Metanephros (tissue), 2 donors: ENCODE data around the gene TLN1. TPM values are rescaled to one million over a fixed set of nuclear protein-coding genes. Genes with fewer than 3 reads are reported as not detected.

ENCODE experiments used
- small RNA-seq: library from RNA; depleted of rRNA; stranded (forward); fragments of <200 nt; gene quantifications from one replicate; pipeline ENCODE3, GENCODE V24; 2014; ENCODE audit warnings: low replicate concordance
- total RNA-seq: library from RNA; depleted of rRNA; stranded (reverse); fragments of >200 nt; gene quantifications from one replicate; pipeline ENCODE4 v1.2.3, GENCODE V29; 2014

The TLN1 gene
- total RNA-seq = 254 TPM

GRCh38 chr9:35732185-35732799, at the start of gene TLN1, which contains the start of gene CREB3:
Gene TLN1 (minus strand): TSS chr9:35732195. CDS start chr9:35725694, 6,501 bp downstream.
Gene CREB3 (plus strand): TSS chr9:35732666. CDS start chr9:35732773, 107 bp downstream.

GRCh38 chr9:35754264-35754663, 22.3 kb upstream of the TLN1 start, which contains the start of gene MSMP:
Gene MSMP (minus strand): TSS chr9:35754276. CDS start chr9:35754129, 147 bp downstream.

GRCh38 chr9:35748858-35749514, 17.0 kb upstream of the TLN1 start, which contains the start of the genes GBA2 and RGP1:
Gene GBA2 (minus strand): TSS chr9:35749228. CDS start chr9:35748704, 524 bp downstream.
Gene RGP1 (plus strand): TSS chr9:35749287. CDS start chr9:35749756, 469 bp downstream.

GRCh38 chr9:35689542-35690293, 42.3 kb downstream of the TLN1 start, which contains the start of gene TPM2:
Gene TPM2 (minus strand): TSS chr9:35689925. CDS start chr9:35689817, 108 bp downstream.

GRCh38 chr9:35673132-35674024, 58.6 kb downstream of the TLN1 start, which contains the start of gene CA9:
Gene CA9 (plus strand): TSS chr9:35673928. CDS start chr9:35673960, 32 bp downstream.

GRCh38 chr9:35664531-35665470, 67.2 kb downstream of the TLN1 start, which contains the start of gene ARHGEF39:
Gene ARHGEF39 (minus strand): TSS chr9:35665195. CDS start chr9:35665169, 26 bp downstream.

GRCh38 chr9:35658137-35658967, 73.6 kb downstream of the TLN1 start, which contains the start of gene CCDC107:
Gene CCDC107 (plus strand): TSS chr9:35658292. CDS start chr9:35658380, 88 bp downstream.

GRCh38 chr9:35657546-35658136, 74.4 kb downstream of the TLN1 start, which contains the start of gene RMRP:
Gene RMRP (minus strand): TSS chr9:35658019.

GRCh38 chr9:35650341-35651158, 81.4 kb downstream of the TLN1 start, which contains the start of gene SIT1:
Gene SIT1 (minus strand): TSS chr9:35650931. CDS start chr9:35650853, 78 bp downstream.

Small RNA genes within 50 kb of the gene (small RNA-seq; reads per million reads assigned to genes)
- gene MIR6853 (0.12 reads per million), gene RMRP (not detected), gene RN7SL22P (not detected)

Other genes starting within 250 kb of the TLN1 start
- gene RUSC2, start 242.1 kb downstream of the TLN1 start, total RNA-seq = 30.4 TPM
- gene TESK1, start 126.9 kb downstream of the TLN1 start, total RNA-seq = 16.7 TPM
- 3.3 TPM for gene CD72, start 113.8 kb downstream of the TLN1 start, total RNA-seq
- 0.41 TPM for gene SIT1, start 81.3 kb downstream of the TLN1 start, total RNA-seq
- gene RMRP, start 74.2 kb downstream of the TLN1 start, total RNA-seq = 36,863 TPM
- 18.1 TPM for gene CCDC107, start 73.9 kb downstream of the TLN1 start, total RNA-seq
- gene ARHGEF39, start 67.0 kb downstream of the TLN1 start, total RNA-seq = 2.9 TPM
- 0.70 TPM for gene CA9, start 58.3 kb downstream of the TLN1 start, total RNA-seq
- 665 TPM for gene TPM2, start 42.3 kb downstream of the TLN1 start, total RNA-seq
- 25.6 TPM for gene CREB3, start 471 bp upstream of the TLN1 start, total RNA-seq
- 56.9 TPM for gene GBA2, start 17.0 kb upstream of the TLN1 start, total RNA-seq
- 17.8 TPM for gene RGP1, start 17.1 kb upstream of the TLN1 start, total RNA-seq
- gene MSMP, start 22.1 kb upstream of the TLN1 start, total RNA-seq = not detected
- gene NPR2, start 59.4 kb upstream of the TLN1 start, total RNA-seq = 15.1 TPM
- 2.6 TPM for gene SPAG8, start 80.1 kb upstream of the TLN1 start, total RNA-seq
- 28.6 TPM for gene HINT2, start 82.8 kb upstream of the TLN1 start, total RNA-seq
- not detected for gene FAM221B, start 96.5 kb upstream of the TLN1 start, total RNA-seq
- gene TMEM8B, start 97.0 kb upstream of the TLN1 start, total RNA-seq = 18.6 TPM
- gene OR13J1, start 138.2 kb upstream of the TLN1 start, total RNA-seq = not detected
- not detected for gene HRCT1, start 174.0 kb upstream of the TLN1 start, total RNA-seq
- 1.8 TPM for gene SPAAR, start 177.3 kb upstream of the TLN1 start, total RNA-seq
- not detected for gene OR2S2, start 226.0 kb upstream of the TLN1 start, total RNA-seq